PFSK-1 (cell line): Measurements from ENCODE around the gene HEXA.

Source experiments
- FOXP2 ChIP-seq: optimal IDR thresholded peaks from 2 replicates; pipeline ENCODE3; 2011; ENCODE audit warnings: borderline replicate concordance, control low read depth, inconsistent platforms; ENCODE audit not compliant: insufficient read depth; ENCODE audit errors: extremely low read length, extremely low read depth
- POLR2AphosphoS5 ChIP-seq: IDR thresholded peaks from 2 replicates; pipeline ENCODE4 v1.6.1; 2012; ENCODE audit warnings: low read depth, mild to moderate bottlenecking, control low read depth, low read length, moderate library complexity
- SIN3A ChIP-seq: IDR thresholded peaks from 2 replicates; pipeline ENCODE4 v1.6.1; 2012; ENCODE audit warnings: mild to moderate bottlenecking, low read length, moderate library complexity, borderline replicate concordance; ENCODE audit not compliant: insufficient read depth
- TAF1 ChIP-seq: IDR thresholded peaks from 2 replicates; pipeline ENCODE4 v1.6.1; 2012; ENCODE audit warnings: low read length, control low read depth, borderline replicate concordance; ENCODE audit not compliant: insufficient read depth
- TF ChIP-seq, protein P1 (sequence below), 2 experiments: IDR thresholded peaks; 2 replicates each; pipeline versions ENCODE4 v1.6.1 to v1.8.0; 2011 to 2012; ENCODE audit warnings: low read depth in 2 of 2, low read length in 2 of 2, control low read depth in 1 of 2, inconsistent platforms in 1 of 2, mild to moderate bottlenecking in 1 of 2, moderate library complexity in 1 of 2; ENCODE audit not compliant: insufficient read depth in 1 of 2

The HEXA gene

DNA sequence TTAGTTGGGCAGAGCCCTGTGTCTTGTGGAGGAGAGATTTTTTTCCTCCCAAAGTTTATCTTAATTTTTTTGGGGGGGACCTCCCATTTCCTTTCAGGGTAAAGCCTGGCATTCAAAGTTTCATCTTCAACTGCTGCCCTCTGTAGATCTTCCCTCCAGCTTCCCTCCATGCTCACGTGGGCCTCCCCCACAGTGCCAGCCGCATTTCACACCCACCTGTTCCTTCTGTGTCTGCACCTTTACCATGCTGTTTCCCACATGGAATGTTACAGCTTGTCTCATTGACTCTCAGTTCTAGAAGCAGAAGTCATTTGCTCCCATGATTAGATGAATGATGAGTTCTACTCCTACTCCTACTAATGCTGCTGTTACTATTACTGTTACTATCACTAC is 62.4 kb downstream of the HEXA start:
- TF ChIP-seq POLR2AphosphoS5 (no peak), TAF1 (no peak), FOXP2 (no peak), SIN3A (no peak)
- TF ChIP-seq, protein P1, sequence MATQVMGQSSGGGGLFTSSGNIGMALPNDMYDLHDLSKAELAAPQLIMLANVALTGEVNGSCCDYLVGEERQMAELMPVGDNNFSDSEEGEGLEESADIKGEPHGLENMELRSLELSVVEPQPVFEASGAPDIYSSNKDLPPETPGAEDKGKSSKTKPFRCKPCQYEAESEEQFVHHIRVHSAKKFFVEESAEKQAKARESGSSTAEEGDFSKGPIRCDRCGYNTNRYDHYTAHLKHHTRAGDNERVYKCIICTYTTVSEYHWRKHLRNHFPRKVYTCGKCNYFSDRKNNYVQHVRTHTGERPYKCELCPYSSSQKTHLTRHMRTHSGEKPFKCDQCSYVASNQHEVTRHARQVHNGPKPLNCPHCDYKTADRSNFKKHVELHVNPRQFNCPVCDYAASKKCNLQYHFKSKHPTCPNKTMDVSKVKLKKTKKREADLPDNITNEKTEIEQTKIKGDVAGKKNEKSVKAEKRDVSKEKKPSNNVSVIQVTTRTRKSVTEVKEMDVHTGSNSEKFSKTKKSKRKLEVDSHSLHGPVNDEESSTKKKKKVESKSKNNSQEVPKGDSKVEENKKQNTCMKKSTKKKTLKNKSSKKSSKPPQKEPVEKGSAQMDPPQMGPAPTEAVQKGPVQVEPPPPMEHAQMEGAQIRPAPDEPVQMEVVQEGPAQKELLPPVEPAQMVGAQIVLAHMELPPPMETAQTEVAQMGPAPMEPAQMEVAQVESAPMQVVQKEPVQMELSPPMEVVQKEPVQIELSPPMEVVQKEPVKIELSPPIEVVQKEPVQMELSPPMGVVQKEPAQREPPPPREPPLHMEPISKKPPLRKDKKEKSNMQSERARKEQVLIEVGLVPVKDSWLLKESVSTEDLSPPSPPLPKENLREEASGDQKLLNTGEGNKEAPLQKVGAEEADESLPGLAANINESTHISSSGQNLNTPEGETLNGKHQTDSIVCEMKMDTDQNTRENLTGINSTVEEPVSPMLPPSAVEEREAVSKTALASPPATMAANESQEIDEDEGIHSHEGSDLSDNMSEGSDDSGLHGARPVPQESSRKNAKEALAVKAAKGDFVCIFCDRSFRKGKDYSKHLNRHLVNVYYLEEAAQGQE (IDR thresholded peaks at IDR 0.05; ENCODE audit: insufficient read depth in 1 of 2, low read depth in 2 of 2, low read length in 2 of 2) = no peak

GRCh38 chr15:72312605-72313447 is 63.0 kb downstream of the HEXA start:
- no peak for TF ChIP-seq TAF1
- TF ChIP-seq, protein P1 (IDR thresholded peaks at IDR 0.05; ENCODE audit: insufficient read depth in 1 of 2, low read depth in 2 of 2, low read length in 2 of 2) = 0 out of 4 replicates have a peak, but pooled peaks of 1 of the 2 experiments have one; percentile 57

GRCh38 chr15:72307026-72307425 is 68.8 kb downstream of the HEXA start:
- TF ChIP-seq POLR2AphosphoS5 = no peak

DNA sequence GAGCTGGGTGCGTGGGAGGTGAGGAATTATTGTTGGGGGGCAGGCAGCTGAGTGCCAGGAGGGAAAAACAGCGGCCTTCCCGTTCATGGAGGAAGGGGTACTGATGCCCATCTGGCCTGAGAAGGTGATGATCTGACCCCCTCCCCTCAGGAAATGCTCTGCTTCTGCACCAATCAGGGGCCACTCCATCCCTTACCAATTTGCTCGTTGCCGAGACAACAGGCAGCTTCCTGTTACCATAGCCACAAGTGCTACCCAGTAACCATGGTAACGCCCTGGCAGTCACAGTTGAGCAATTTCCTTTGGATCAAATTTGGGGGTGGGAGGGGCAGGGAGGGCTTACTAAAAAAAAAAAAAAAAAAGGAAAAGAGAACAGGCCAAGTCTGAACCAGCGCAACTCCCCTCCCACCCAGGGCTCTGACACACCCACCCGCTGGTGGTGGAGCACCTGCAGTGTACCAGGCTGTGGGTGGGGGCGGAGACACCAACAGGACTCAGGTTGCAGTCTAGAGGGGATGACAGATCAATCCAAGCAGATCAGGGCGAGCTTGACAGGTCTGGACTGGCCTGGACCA is 69.5 kb downstream of the HEXA start:
- TF ChIP-seq, protein P1 (IDR thresholded peaks at IDR 0.05; ENCODE audit: insufficient read depth in 1 of 2, low read depth in 2 of 2, low read length in 2 of 2) = no peak
- TF ChIP-seq POLR2AphosphoS5 = no peak
- no peak for TF ChIP-seq TAF1
- TF ChIP-seq SIN3A = no peak
- TF ChIP-seq FOXP2 = no peak

GRCh38 chr15:72304596-72304995 is 71.2 kb downstream of the HEXA start:
- TF ChIP-seq, protein P1 (IDR thresholded peaks at IDR 0.05; ENCODE audit: insufficient read depth in 1 of 2, low read depth in 2 of 2, low read length in 2 of 2) = no peak
- TF ChIP-seq TAF1 (no peak), POLR2AphosphoS5 (no peak), FOXP2 (no peak), SIN3A (no peak)
